ENCODE measurements around the gene CSF2RB.

GRCh38 chr22:36863979-36864378, 49.4 kb upstream of the CSF2RB start:
- TF ChIP-seq POLR2AphosphoS5 (IDR thresholded peaks at IDR 0.05; ENCODE audit: low read depth, low read length): no peak
- no peak for TF ChIP-seq TAF1 (IDR thresholded peaks at IDR 0.05; ENCODE audit: low read depth, low read length)
- no peak for TF ChIP-seq POLR2A (IDR thresholded peaks at IDR 0.05; ENCODE audit: low read depth, low read length)
